NCI-H1417 treated with DMSO at 0.1 percent for 48 hours (cell line): ENCODE data around the gene CENPS.
"Not testable (repeated sequence)": the region's sequence is repeated elsewhere in the genome, so short reads cannot be mapped to it uniquely, and the experiment has no call there.

Experiments
- DNase-seq: peaks from one replicate; lab custom pipeline; 2025; lab: John Stamatoyannopoulos, UW

Gene CENPS

DNA sequence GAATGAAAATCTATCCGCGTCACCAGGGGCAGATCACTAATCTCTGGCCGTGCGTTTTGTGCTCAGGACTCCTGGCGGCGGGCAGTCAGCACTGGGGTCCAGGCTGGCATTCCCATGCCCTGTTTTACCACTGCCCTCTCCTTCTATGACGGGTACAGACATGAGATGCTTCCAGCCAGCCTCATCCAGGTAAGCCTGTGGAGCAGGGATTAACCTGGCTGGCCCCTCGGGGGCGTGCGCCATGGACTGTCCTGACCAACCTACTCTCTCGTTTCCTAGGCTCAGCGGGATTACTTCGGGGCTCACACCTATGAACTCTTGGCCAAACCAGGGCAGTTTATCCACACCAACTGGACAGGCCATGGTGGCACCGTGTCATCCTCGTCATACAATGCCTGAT lies 10.9 kb upstream of the CENPS start:
- DNase-seq = no peak

DNA sequence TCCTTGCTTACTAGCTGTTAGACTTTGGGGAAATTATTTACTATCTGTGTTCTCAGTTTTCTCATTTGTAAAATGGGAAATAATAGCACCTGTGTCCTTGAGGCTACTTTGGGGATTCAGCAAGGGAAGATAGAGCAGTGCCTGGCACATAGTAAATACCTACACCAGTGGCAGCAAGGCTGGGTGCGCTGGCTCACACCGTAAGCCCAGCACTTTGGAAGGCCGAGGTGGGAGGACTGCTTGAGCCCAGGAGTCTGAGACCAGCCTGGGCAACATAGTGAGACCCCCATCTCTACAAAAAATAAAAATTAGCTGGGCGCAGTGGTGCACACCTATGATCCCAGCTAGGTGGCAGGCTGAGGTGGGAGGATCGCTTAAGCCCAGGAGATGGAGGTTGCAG lies 8.6 kb upstream of the CENPS start:
- DNase-seq = no peak

DNA sequence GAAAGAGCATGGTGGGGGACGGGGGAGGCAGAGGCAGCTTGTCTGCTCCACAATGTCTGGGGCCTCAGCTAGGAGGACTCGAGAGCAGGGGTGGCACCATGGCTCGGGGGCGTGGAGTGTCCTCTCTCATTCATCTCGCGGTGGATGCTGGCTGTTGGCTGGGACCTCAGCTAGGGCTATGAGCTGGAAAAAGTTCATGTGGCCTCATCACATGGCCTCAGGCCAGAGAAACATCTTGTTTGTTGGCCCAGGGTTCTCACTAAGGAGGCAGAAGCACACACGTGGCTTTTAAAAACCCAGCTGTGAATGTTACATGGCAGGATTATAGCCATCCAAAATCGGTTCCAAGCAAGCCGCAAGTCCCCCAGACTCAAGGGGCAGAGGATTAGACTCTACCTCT lies 6.2 kb upstream of the CENPS start:
- no peak for DNase-seq

DNA sequence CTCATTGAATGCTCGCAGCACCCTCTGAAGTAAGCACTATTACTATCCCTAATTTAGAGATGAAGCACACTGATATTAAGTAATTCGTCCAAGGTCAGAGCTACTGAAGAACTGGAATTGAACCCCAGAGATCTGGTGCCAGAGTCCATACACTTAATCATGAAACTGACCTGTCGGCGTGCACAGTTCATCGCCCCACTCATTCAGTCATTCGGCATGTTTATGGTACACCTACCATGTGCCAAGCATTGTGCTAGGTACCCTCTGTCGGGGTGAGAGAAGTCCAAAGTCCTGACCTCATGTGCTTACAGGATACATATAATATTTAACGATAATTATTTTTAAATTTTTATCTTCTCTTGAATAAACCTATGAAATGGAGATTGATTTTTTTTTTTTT lies 5.6 kb upstream of the CENPS start:
- DNase-seq = no peak

DNA sequence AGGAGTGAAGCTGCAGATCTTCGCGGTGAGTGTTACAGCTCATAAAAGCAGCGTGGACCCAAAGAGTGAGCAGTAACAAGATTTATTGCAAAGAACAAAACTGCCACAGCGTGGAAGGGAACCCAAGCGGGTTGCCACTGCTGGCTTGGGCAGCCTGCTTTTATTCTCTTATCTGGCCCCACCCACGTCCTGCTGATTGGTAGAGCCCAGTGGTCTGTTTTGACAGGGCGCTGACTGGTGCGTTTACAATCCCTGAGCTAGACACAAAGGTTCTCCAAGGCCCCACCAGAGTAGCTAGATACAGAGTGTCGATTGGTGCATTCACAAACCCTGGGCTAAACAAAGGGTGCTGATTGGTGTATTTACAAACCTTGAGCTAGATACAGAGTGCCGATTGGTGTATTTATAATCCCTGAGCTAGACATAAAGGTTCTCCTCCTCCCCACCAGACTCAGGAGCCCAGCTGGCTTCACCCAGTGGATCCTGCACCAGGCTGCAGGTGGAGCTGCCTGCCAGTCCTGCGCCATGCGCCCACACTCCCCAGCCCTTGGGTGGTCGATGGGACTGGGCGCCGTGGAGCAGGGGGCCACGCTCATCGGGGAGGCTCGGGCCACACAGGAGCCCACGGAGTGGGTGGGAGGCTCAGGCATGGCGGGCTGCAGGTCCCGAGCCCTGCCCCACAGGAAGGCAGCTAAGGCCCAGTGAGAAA lies 4.3 kb upstream of the CENPS start:
- DNase-seq = not testable (repeated sequence)

DNA sequence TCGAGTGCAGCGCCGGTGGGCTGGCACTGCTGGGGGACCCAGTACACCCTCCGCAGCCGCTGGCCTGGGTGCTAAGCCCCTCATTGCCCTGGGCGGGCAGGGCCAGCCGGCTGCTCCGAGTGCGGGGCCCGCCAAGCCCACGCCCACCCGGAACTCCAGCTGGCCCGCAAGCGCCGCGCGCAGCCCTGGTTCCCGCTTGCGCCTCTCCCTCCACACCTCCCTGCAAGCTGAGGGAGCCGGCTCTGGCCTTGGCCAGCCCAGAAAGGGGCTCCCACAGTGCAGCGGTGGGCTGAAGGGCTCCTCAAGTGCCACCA lies 3.7 kb upstream of the CENPS start:
- DNase-seq = not testable (repeated sequence)

DNA sequence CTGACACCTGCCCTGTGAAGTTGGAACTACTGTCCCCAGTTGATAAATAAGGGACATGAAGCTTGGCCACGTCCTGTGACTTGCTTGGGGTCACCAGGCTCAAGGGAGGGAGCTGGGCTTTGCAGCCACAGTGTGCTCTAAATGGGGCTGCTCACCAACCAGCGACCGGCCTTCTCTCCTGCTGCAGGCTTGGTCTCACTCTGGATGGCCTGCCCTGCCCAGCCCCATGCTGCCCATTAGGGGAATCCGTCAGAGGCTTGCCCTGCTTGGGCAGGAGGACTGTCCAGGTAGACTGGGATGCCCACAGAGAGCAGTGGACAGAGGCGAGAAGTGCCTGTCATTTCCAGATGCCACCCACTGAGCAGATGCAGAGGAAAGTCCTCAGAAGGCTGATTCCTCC lies 1.2 kb upstream of the CENPS start:
- DNase-seq = no peak

DNA sequence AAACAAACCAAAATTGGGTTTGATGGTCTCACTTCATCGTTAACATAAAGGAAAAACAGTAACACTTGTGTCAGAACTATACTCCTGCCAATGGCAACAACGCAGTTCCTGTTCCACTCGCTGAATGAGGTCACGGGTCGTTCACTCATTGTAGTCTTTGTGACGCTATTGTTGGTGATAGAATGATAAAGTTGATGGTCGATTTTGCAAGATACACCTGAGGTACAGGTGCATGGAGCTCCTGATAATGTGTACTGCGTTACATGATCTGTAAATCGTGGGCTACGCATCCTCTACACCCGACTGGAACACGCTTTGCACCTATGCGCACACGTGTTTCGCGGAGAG lies 391 bp upstream of the CENPS start:
- DNase-seq = no peak

DNA sequence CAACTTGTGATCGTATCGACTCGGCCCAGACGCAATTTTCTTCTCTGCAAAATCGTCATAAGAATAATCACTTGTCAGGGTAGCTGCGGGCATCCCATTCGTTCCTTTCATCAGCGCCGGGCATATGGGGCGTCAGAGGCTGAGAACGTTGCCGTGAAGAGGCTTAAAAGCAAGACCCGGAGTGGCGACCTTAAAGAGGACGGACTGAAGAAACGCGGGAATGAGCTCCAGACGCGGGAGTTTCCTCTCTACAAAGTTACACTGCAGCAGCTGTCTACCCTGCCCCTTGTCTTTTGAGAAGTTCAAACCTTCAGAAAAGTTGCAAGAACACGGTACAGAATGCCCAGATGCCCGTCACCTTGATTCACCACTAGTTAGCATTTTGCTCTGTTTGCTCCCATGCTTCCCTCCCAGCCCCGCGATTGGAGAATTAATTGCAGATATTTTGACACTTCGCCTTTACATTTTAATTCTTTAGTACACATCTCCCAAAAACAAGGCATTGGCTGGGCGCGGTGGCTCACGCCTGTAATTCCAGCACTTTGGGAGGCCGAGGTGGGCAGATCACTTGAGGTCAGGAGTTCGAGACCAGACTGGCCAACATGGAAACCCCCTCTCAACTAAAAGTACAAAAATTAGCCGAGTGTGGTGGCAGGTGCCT lies 967 bp downstream of the CENPS start:
- no peak for DNase-seq

DNA sequence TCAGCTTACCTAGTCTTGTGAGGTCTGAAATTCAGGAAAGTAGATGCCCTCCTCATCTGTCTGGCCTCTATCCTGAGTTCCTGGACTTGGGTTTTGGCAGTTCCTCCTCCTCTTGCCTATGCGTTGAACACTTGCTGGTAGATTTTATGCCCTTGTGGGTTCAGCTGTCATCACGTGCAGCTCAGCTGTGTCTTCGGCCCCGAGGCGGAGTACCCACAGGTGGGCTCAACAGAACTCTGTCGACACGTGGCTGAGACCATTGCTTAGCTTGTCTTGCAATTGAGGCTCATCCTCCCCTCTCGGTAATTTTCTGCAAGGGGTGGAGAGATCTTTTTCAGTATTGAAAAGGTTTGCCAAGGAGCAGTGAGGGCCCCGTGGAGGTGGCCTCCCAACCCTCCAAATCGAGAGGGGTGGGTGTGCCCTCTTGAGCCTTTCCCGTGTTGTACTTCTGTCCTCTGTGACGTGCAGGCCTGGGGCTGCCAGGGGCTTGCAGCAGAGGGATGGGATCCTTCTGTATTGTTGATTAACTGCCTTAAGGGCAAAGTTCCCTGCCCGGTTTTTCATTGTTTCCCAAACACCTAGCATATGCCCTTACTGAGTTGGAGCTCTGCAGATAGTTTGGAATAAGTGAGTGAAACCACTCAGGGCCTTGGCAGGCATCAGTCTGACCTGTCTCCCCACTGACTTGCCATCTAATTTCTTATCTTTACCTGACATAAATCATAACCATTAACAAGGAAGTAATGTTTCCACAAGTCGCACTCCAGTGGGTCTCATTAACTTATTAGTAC lies 2.9 kb downstream of the CENPS start:
- DNase-seq = no peak

DNA sequence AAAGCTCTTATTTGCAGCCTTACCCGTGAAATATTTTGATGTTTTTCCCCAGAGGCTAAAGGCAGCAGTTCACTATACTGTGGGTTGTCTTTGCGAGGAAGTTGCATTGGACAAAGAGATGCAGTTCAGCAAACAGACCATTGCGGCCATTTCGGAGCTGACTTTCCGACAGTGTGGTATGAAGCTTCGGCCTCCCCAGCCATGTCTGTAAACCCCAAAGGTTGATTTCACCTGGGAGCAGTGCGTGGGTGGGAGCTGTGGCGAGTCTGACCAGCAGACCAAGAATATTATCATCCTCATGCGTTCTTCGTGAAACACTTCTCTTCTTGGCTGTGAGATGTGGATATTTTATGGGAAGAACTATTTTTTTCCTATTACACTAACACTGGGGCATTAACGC lies 3.6 kb downstream of the CENPS start:
- DNase-seq = no peak

DNA sequence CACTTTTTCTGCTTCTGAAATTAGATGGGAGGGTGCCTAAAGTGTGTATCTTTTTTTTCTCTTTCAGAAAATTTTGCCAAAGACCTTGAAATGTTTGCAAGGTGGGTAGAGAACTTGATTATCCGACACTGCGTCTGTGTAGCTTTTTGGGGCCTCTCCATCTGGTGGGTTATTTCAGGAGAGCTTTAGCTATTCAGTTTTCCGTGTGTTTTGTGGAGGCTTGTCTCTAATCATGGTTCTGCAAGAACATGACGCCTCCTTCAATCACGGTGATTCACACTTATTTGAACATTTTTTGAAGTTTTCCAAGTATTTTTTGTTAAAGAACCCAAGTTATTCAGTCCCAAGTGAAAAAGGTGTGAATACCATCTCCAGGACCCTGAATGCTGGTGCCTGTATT lies 4.4 kb downstream of the CENPS start:
- DNase-seq = no peak

DNA sequence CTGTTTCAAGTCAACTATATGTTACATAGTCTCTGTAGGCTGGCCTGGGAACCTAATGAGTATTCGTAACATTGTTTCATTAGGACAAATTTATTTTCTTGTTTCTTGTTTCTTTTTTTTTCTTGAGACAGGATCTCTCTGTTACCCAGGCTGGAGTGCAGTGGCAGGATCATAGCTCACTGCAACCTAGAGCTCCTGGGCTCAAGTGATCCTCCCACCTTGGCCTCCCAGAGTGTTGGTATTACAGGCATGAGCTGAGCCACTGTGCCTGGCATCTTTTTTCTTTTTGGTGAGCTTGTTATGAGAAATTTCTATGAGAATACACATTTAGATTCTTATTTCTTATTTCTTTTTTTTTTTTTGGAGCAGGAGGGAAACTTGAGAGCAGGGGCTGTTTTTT lies 6.8 kb downstream of the CENPS start:
- DNase-seq = no peak

DNA sequence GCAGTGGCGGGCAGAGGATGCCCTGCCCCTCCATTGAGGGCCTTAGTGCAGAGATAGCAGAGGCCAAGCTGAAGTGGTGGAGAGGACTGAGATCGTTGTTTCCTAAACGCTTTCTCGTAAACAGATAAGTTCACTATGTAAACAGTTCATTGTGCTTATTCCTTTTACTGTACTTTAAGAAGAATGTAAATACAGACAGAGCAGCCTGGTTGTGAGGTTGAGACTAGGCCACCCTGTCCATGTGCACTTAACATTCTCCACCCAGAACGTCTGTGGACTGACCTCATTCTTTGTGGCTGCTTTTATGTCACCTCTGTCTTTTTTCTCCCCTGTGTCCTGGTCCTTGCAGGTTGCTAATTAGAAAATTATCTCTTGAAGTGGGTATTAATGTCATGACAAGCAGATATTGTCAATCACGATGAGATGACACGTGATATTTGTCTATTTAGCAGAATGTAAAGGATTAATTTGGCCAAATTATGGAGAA lies 8.5 kb downstream of the CENPS start:
- no peak for DNase-seq

DNA sequence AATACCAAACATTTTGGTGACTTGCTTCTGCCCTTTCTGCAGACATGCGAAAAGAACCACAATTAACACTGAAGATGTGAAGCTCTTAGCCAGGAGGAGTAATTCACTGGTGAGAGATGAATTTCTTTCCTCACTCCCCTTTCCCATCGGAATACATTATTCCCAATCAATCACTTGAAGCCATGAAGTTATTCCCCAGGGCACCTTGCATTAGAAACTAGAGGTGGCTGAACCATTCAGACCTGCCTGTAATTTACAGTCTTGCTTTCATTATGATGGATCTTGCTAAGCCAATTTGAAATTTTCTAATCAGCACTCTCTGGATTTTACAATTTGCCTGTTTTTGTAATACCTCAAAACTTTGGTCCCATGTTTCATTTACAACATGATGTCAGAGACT lies 10.1 kb downstream of the CENPS start:
- no peak for DNase-seq

DNA sequence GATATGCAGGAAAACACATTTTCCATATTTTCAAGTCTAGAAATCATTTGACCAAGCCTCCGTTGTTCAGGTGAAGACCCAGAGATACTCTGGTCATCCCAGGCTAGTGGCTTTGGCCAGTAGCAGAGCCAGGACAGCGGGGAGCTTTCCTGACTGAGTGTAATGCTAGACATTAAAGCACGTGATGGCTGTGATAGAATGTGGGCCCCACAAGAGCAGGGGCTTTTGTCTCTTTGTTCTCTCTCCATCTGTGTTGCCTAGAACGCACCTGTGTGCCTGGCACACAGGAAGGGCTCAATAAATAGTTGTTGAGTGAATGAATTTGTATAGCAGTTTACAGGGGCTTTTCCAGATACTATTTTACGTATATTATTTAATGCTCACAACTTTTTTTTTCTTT lies 10.6 kb downstream of the CENPS start:
- DNase-seq = no peak

DNA sequence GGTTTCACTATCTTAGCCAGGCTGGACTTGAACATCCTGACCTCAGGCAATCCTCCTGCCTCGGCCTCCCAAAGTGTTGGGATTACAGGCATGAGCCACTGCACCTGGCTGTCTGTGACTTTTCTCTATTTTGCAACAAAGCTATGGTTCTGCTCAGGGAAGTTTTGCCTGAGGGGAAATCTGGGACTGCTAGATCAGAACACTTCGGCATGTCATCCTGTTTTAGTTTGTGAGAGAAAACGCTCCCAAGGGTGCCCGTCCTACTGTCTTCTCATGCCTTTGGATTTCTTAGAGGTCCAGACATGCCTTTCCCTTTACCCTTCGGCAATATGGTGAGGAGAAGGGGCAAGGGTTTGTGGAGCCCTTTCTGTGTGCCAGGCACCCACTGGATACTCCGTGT lies 14.0 kb downstream of the CENPS start:
- no peak for DNase-seq

DNA sequence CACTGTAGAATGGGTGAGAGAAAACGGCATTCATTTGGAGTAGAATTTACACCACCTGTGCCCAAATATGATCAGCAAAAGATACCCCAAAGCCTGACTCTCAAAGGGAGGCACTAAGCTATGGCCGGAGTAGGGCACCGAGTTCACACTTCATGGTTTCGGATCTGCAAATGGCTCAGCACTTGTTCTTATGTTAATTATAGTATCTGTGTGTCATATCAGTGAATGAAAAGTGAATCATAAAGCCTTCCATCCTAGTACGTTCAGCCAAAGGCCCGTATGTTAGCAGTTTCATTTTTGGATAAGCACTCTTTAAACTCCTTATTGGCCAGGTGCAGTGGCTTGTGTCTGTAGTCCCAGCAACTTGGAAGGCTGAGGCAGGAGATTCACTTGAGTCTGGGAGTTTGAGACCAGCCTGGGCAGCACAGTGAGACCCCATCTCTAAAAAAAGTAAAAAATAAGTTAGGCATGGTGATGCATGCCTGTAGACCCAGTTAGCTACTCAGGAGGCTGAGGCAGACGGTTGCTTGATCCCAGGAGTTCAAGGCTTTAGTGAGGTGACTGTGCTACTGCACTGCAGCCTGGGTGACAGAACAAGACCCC lies 14.7 kb downstream of the CENPS start:
- DNase-seq = no peak

DNA sequence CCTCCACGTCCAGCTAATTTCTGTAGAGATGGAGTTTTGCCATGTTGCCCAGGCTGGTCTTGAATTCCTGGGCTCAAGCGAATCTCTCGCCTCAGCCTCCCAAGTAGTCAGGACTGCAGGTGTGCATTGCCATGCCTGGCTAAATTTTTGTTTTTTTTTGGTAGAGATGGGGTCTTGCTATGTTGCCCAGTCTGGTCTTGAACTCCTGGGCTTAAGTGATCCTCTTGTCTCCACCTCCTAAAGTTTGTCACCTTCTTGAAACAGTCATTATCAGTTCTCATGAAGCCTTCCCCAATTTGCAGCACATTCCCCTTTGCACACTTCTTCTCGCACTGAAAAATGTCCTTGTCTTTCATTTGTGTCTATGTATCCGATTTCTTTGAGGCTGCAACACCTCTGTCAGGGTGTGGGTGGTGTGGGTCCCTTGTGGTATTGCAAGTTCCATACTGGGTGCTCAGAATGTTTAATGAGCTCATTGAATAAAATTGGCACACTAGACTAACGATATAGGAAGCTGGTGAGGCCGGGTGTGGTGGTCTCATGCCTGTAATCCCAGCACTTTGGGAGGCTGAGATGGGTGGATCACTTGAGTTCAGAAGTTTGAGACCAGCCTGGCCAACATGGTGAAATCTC lies 16.7 kb downstream of the CENPS start:
- DNase-seq = no peak

DNA sequence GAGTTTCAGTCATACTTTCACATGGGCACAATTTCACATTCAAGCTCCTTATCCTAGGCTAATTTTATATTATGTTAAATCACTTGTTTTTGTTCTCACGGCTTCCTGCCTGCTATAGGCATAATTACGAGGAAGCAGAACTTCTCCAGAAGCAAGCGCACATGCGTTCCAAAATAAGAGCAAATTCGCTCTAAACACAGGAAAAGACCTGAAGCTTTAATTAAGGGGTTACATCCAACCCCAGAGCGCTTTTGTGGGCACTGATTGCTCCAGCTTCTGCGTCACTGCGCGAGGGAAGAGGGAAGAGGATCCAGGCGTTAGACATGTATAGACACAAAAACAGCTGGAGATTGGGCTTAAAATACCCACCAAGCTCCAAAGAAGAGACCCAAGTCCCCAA lies 19.5 kb downstream of the CENPS start, which contains the start of gene CORT:
Gene CORT, plus strand, starts transcription at position 281 of the 400 bp plus-strand sequence. CDS start 193 bp downstream, outside the sequence.
- no peak for DNase-seq

DNA sequence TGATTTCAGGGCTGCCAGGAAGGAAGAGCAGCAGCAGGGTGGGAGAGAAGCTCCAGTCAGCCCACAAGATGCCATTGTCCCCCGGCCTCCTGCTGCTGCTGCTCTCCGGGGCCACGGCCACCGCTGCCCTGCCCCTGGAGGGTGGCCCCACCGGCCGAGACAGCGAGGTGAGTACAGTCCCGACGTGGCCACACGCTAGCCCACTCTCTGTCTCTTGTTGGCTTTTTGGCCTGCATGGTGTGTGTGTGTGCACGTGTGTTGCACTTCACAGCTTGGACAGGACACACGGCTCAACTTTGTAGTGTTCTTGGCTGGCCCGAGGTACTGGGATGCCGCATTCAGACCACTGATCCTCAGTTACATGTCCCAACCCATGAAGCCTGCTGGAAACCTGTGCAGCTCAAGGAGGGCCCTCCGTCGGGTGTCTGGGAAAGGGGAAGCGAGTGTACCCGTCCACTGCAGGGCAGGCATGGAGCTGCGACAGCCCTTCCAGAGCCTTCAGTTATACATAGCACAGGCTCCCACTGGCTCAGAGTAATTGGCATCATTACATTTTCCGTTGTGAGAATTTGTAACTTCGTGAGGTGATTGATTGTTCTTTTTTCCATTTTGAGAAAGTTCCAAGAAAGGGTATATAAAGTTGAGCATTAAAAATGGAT lies 20.1 kb downstream of the CENPS start:
- no peak for DNase-seq

DNA sequence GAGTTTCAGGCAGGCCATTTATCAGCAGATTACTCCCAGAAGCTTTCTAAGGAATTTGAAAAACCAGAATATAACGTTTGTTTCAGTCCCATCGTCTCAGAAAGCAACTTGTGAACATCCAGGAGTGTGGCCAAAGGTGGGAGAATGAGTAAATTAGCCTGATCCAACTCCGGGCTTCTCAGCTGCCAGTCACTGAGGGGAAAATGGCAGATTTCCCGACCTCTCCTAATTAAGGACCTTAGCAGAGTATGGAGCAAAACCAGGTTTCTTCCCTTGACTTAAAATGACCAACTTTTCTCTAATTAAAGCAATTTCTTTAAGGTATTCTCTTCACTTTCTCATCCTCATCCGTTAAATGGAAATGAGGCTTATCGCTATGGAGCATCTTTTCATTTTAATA lies 20.6 kb downstream of the CENPS start:
- DNase-seq = no peak
